Astrocyte (in vitro differentiated cells and primary cell): ENCODE data around the gene OR2T2. TPM values are rescaled to one million over a fixed set of nuclear protein-coding genes. Genes with fewer than 3 reads are reported as not detected.

Source experiments
- DNase-seq: peaks from one replicate; pipeline ENCODE4 v3.0.0-alpha.2; 2010; ENCODE audit warnings: low read depth
- FAIRE-seq: peaks from 2 replicates; lab custom pipeline; 2011; peaks lifted over from hg19 to GRCh38; lab: Jason Lieb, UNC
- H2AFZ ChIP-seq: 2 replicates; pipeline ENCODE4 v1.6.0; 2012; ENCODE audit warnings: low read depth, low read length, inconsistent platforms
- H3K27ac ChIP-seq: 2 replicates; pipeline ENCODE4 v1.5.1; 2011; ENCODE audit warnings: low read depth, low read length, inconsistent platforms
- H3K27me3 ChIP-seq: 2 replicates; pipeline ENCODE4 v1.6.0; 2011; ENCODE audit warnings: low read length, inconsistent platforms; ENCODE audit not compliant: insufficient read depth
- H3K36me3 ChIP-seq: 2 replicates; pipeline ENCODE4 v1.5.1; 2011; ENCODE audit warnings: low read length, inconsistent platforms; ENCODE audit not compliant: insufficient read depth
- H3K4me1 ChIP-seq: 2 replicates; pipeline ENCODE4 v1.5.1; 2011; ENCODE audit warnings: low read length, inconsistent platforms; ENCODE audit not compliant: insufficient read depth
- H3K4me2 ChIP-seq: 2 replicates; pipeline ENCODE4 v1.6.0; 2012; ENCODE audit warnings: low read length, inconsistent platforms
- H3K4me3 ChIP-seq: 2 replicates; pipeline ENCODE4 v1.5.1; 2011; ENCODE audit warnings: low read depth, mild to moderate bottlenecking, low read length, inconsistent platforms; ENCODE audit not compliant: insufficient read depth
- H3K79me2 ChIP-seq: 2 replicates; pipeline ENCODE4 v1.6.0; 2012; ENCODE audit warnings: mild to moderate bottlenecking, low read length, inconsistent platforms; ENCODE audit not compliant: insufficient read depth
- H3K9ac ChIP-seq: 2 replicates; pipeline ENCODE4 v1.6.0; 2012; ENCODE audit warnings: mild to moderate bottlenecking, low read length, inconsistent platforms
- H3K9me3 ChIP-seq: 2 replicates; pipeline ENCODE4 v1.5.1; 2012; ENCODE audit warnings: low read depth, mild to moderate bottlenecking, low read length, inconsistent platforms; ENCODE audit not compliant: insufficient read depth
- H4K20me1 ChIP-seq: 2 replicates; pipeline ENCODE4 v1.6.0; 2012; ENCODE audit warnings: low read length, inconsistent platforms; ENCODE audit not compliant: insufficient read depth
- H3K27ac Mint-ChIP-seq: one replicate; pipeline ENCODE4 v1.8.0; 2021; ENCODE audit warnings: mild to moderate bottlenecking, mixed read lengths; ENCODE audit not compliant: unreplicated experiment
- H3K27me3 Mint-ChIP-seq: one replicate; pipeline ENCODE4 v1.8.0; 2021; ENCODE audit warnings: low read depth, mixed read lengths; ENCODE audit not compliant: unreplicated experiment
- H3K36me3 Mint-ChIP-seq: one replicate; pipeline ENCODE4 v1.8.0; 2021; ENCODE audit warnings: low read depth, mixed read lengths; ENCODE audit not compliant: unreplicated experiment
- H3K4me1 Mint-ChIP-seq: one replicate; pipeline ENCODE4 v1.8.0; 2021; ENCODE audit warnings: low read depth, mixed read lengths; ENCODE audit not compliant: unreplicated experiment
- H3K4me3 Mint-ChIP-seq: one replicate; pipeline ENCODE4 v1.8.0; 2021; ENCODE audit warnings: mild to moderate bottlenecking, moderate library complexity, mixed read lengths; ENCODE audit not compliant: unreplicated experiment
- H3K9me3 Mint-ChIP-seq: one replicate; pipeline ENCODE4 v1.8.0; 2021; ENCODE audit warnings: mild to moderate bottlenecking, mixed read lengths; ENCODE audit not compliant: unreplicated experiment
- EZH2 ChIP-seq: IDR thresholded peaks from 2 replicates; pipeline ENCODE4 v1.6.1; 2012; ENCODE audit warnings: mild to moderate bottlenecking, low read length, inconsistent platforms; ENCODE audit not compliant: insufficient read depth
- total RNA-seq: library from RNA; stranded (reverse); gene quantifications from 2 replicates; pipeline ENCODE4 v1.2.1, GENCODE V29; 2021
- TF ChIP-seq, protein P1 (sequence below): IDR thresholded peaks from 2 replicates; pipeline ENCODE4 v1.5.1; 2011; ENCODE audit warnings: low read depth, mild to moderate bottlenecking, inconsistent platforms, low read length, moderate library complexity; ENCODE audit not compliant: insufficient read depth

Gene OR2T2
- total RNA-seq, 1 donor from 2014 or later: not detected

DNA sequence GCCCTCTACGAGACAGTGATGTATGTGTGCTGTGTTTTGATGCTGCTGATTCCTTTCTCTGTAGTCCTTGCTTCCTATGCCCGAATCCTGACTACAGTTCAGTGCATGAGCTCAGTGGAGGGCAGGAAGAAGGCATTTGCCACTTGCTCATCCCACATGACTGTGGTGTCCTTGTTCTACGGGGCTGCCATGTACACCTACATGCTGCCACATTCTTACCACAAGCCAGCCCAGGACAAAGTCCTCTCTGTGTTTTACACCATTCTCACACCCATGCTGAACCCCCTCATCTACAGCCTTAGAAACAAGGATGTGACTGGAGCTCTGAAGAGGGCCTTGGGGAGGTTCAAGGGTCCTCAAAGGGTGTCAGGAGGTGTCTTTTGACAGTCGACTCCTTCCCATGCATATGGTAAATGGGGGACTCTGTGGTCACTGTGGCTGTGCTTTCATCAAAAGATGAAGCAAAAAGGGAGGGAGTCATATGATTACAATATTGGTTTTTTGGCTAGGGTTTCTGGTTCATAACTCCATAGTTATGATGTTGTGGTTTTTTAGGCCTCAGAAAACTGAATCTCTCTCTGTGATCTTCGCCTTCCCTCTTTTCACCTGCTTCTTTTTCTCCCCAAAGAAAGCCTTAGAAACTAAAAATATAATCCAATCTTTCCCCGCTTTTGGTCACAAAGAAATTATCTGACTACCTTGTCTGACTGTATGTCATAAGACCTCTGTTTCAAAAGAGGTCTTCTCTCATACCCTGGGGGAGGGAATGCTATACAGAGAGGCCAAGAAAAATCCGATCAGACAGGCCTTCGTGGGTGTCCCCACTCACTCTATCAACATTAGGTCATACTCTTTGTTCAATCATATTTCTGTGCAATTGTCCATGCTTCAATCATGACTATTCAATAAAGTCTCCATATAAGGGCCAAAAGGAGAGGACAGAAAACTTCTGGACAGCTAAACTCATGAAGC lies 38.4 kb upstream of the OR2T2 start:
- H3K9me3 ChIP-seq: peaks cover 7% of the 10 kb centered on the region
- DNase-seq (no peak), FAIRE-seq (no peak)
- Mint-ChIP-seq H3K27me3 (no peaks in the 10 kb centered on the region), H3K36me3 (no peaks in the 10 kb centered on the region), H3K4me1 (no peaks in the 10 kb centered on the region), H3K27ac (no peak overlapping the region), H3K9me3 (peaks cover 12% of the 10 kb centered on the region), H3K4me3 (no peak overlapping the region)
- H3K9ac ChIP-seq: no peak overlapping the region
- no peak overlapping the region for H3K27ac ChIP-seq
- H3K79me2 ChIP-seq: no peaks in the 10 kb centered on the region
- H2AFZ ChIP-seq: no peak overlapping the region
- no peaks in the 10 kb centered on the region for H3K36me3 ChIP-seq
- H3K27me3 ChIP-seq: no peaks in the 10 kb centered on the region
- H4K20me1 ChIP-seq: no peaks in the 10 kb centered on the region
- no peak overlapping the region for H3K4me2 ChIP-seq
- no peak overlapping the region for H3K4me3 ChIP-seq
- H3K4me1 ChIP-seq: no peaks in the 10 kb centered on the region
- TF ChIP-seq, protein P1, sequence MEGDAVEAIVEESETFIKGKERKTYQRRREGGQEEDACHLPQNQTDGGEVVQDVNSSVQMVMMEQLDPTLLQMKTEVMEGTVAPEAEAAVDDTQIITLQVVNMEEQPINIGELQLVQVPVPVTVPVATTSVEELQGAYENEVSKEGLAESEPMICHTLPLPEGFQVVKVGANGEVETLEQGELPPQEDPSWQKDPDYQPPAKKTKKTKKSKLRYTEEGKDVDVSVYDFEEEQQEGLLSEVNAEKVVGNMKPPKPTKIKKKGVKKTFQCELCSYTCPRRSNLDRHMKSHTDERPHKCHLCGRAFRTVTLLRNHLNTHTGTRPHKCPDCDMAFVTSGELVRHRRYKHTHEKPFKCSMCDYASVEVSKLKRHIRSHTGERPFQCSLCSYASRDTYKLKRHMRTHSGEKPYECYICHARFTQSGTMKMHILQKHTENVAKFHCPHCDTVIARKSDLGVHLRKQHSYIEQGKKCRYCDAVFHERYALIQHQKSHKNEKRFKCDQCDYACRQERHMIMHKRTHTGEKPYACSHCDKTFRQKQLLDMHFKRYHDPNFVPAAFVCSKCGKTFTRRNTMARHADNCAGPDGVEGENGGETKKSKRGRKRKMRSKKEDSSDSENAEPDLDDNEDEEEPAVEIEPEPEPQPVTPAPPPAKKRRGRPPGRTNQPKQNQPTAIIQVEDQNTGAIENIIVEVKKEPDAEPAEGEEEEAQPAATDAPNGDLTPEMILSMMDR: no peak
- TF ChIP-seq EZH2: no peak

DNA sequence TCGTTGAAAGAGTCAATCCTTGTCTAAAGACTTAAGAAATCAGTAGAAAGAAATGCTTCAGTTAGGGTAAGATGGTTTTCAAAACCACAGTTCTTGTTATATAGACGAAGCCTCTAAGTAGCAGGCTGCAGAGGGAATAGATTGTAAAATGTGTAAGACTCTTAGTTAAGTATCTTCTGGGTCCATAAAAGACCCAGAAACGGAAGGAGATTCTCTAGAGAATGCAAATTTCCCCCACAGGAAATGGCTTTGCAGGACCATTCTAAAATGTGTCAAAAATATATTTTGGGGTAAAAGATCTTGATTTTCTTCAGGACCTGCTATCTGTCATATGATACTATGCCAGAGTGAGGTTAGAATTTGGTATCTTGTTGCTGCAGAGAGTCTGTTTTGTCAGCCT lies 29.2 kb upstream of the OR2T2 start:
- no peak overlapping the region for H3K4me3 ChIP-seq
- H3K4me2 ChIP-seq: no peak overlapping the region
- no peaks in the 10 kb centered on the region for H3K79me2 ChIP-seq
- Mint-ChIP-seq H3K4me1 (no peaks in the 10 kb centered on the region), H3K9me3 (peaks cover 3% of the 10 kb centered on the region), H3K36me3 (no peaks in the 10 kb centered on the region), H3K27me3 (no peaks in the 10 kb centered on the region), H3K4me3 (no peak overlapping the region), H3K27ac (no peak overlapping the region)
- DNase-seq (no peak), FAIRE-seq (no peak)
- TF ChIP-seq, protein P1: no peak
- no peak for TF ChIP-seq EZH2
- no peaks in the 10 kb centered on the region for H4K20me1 ChIP-seq
- H3K36me3 ChIP-seq: no peaks in the 10 kb centered on the region
- peaks cover 6% of the 10 kb centered on the region for H3K9me3 ChIP-seq
- no peaks in the 10 kb centered on the region for H3K27me3 ChIP-seq
- no peak overlapping the region for H3K27ac ChIP-seq
- H3K4me1 ChIP-seq: no peaks in the 10 kb centered on the region
- no peak overlapping the region for H2AFZ ChIP-seq
- H3K9ac ChIP-seq: no peak overlapping the region

DNA sequence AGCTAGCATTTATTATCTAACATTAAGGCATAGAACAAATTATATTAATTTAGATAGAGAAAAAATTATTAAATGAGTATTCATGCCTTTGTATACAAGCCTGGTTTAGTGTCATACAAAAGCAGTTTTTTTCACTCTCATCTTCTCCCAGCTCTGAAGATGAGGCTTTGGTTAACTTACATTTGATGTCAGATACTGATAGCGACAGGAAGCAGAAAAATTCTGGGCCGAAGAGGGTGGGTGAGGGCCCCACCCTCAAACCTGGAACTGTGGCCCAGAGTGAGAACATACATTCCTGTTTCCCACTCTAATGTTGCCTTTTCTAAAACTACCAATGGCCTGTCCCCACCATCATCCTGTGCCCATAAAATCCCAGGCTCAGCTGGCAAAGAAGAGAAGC lies 27.6 kb upstream of the OR2T2 start:
- Histone ChIP-seq H3K27ac (no peak overlapping the region), H3K79me2 (no peaks in the 10 kb centered on the region), H3K4me1 (no peaks in the 10 kb centered on the region), H2AFZ (no peak overlapping the region), H3K4me2 (no peak overlapping the region), H3K9me3 (peaks cover 7% of the 10 kb centered on the region), H3K4me3 (no peak overlapping the region), H3K27me3 (no peaks in the 10 kb centered on the region), H4K20me1 (no peaks in the 10 kb centered on the region), H3K36me3 (no peaks in the 10 kb centered on the region), H3K9ac (no peak overlapping the region)
- H3K27ac Mint-ChIP-seq: no peak overlapping the region
- DNase-seq: no peak
- H3K36me3 Mint-ChIP-seq: no peaks in the 10 kb centered on the region
- H3K9me3 Mint-ChIP-seq: peaks cover 3% of the 10 kb centered on the region
- FAIRE-seq: no peak
- TF ChIP-seq, protein P1: no peak
- no peak for TF ChIP-seq EZH2
- H3K4me1 Mint-ChIP-seq: no peaks in the 10 kb centered on the region
- no peaks in the 10 kb centered on the region for H3K27me3 Mint-ChIP-seq
- no peak overlapping the region for H3K4me3 Mint-ChIP-seq
